Body of pancreas (tissue), 4 donors: ENCODE results near the gene LOXL4.

Experiments
- CTCF ChIP-seq, 7 experiments: fragments of 450-650 bp in 4 of 7; fragments of 200-600 bp in 3 of 7; sonication (generic) in 3 of 7; IDR thresholded peaks; one replicate each; pipeline ENCODE4 v1.5.1; 2016 to 2019; ENCODE audit warnings: antibody characterized with exemption in 7 of 7
- POLR2A ChIP-seq, 3 donors: fragments of 450-650 bp; IDR thresholded peaks; one replicate each; pipeline ENCODE4 v1.6.1; 2016; ENCODE audit warnings: antibody characterized with exemption in 3 of 3, mild to moderate bottlenecking in 2 of 3

DNA sequence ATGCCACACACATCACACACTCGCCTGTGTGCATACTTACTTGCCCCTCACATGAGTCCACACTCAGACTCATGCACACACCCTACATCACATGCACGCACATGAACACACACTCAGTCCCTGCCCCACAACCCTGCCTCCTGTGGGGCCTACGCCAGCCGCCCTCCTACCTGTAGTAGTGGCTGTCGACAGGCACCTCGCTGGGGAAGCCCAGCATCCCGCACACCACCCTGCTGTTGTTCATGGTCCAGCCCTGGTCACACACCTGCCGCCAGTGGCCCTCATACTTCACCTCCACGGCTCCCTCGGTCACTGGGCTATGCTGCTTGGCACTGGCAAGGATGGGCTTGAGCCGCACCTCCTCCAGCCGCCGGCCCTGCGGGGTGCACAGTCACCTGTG lies 7.2 kb downstream of the LOXL4 start:
- TF ChIP-seq POLR2A (IDR thresholded peaks at IDR 0.05) (no peak), CTCF (IDR thresholded peaks at IDR 0.05) (no peak)
